ENCODE results near the gene SPATA6. TPM values are rescaled to one million over a fixed set of nuclear protein-coding genes. Genes with fewer than 3 reads are reported as not detected.

The SPATA6 gene
- total RNA-seq, 2 experiments from 2014 or later: 0.70 to 1.1 TPM

- no peaks in the 10 kb centered on the region for H3K9me3 Mint-ChIP-seq (ENCODE audit: low read depth)
- no peak overlapping the region for H3K27ac Mint-ChIP-seq
- no peaks in the 10 kb centered on the region for H3K36me3 Mint-ChIP-seq
- H3K4me1 Mint-ChIP-seq: peaks cover 2% of the 10 kb centered on the region
- H3K27me3 Mint-ChIP-seq: no peaks in the 10 kb centered on the region
- CTCF ChIA-PET: no interaction called here
- DNase-seq (no peak), ATAC-seq (no peak)
- H3K4me3 Mint-ChIP-seq: no peak overlapping the region
These were observed 223.6 kb downstream of the SPATA6 start for GRCh38 chr1:48248356-48248755.

- DNase-seq (no peak), ATAC-seq (no peak)
- Mint-ChIP-seq H3K27ac (no peak overlapping the region), H3K27me3 (no peaks in the 10 kb centered on the region), H3K36me3 (no peaks in the 10 kb centered on the region), H3K9me3 (ENCODE audit: low read depth) (no peaks in the 10 kb centered on the region), H3K4me1 (peaks cover 2% of the 10 kb centered on the region), H3K4me3 (no peak overlapping the region)
- CTCF ChIA-PET: no interaction called here
These were observed 225.3 kb downstream of the SPATA6 start for GRCh38 chr1:48246727-48247126.

Other genes starting within 250 kb of the SPATA6 start
- gene SLC5A9, start 249.5 kb downstream of the SPATA6 start, total RNA-seq: not detected